UCSD-AML1 (cell line): Measurements from ENCODE around the gene OSBPL5.

Experiments
- DNase-seq: peaks from one replicate; lab custom pipeline; 2025; ENCODE audit not compliant: unreplicated experiment; lab: John Stamatoyannopoulos, UW

The OSBPL5 gene

DNA sequence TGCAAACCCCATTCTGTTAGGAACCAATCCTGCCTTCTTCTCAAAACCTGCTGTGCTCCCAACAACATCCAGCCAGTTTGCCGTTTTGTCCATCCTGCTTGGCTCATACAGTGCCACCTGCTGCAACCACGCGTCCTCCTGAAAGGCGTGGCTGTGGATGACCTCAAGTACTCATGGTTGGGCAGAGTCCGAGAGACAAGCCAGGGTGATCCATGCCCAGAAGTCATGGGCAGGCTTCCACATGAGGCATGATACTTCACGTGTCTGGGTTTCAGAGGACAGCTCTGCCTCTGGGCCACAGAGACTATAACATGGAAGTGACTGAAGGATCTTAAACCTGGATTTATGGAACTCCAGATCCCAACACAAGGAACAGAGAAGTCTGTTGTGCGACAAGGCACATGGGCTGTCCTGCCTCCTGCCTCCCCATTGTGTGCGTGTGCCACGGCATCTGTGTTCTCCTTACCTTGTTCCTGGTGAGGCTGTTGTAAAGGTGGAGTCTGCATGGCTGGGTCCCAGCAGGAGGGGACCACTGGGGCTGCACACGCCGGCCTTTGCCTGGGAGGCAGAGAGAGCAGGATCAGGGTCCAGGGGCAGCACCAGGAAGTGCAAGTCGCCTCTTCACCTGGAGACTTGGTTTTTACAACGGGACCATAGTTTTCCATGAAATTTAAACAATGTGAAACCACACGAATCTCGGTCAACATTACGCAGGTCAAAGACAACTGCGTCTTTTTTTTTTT is 123.2 kb downstream of the OSBPL5 start:
- DNase-seq, result no peak

DNA sequence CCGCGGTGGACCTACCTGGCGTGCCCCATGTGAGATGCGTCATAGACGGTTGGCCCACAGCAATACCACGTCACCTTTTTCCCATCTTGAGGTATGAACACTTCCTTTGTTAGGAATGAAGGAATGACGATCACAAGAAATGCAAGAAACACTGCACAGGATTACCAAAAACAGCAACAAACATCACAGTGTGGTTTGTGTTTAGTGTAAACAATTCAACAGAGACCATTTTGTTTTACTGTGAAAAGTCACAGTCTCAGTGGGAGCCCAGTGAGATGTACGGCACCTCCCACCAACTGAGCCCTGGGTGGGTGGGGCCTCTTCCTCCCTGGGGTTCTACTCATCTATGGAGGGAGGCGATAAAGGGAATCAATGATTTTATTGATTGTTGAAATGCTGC is 124.2 kb downstream of the OSBPL5 start:
- no peak for DNase-seq

DNA sequence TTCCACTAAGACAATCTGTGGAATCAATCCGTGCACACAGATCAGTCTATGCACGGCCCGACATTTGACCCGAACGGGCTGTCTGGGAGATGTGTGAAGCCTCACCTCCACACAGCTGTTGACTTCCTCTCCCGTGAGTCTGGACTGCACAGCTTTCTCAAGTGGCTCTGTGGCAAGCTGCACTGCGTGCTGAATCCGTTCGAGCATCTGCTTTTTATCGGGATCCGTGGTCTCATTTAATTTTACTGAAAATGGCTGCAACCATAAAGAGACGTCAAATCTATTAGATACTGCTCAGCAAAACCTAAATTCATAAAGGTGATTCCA is 127.2 kb downstream of the OSBPL5 start:
- no peak for DNase-seq
